HCT116 (cell line): ENCODE results near the gene IL19. TPM values are rescaled to one million over a fixed set of nuclear protein-coding genes. Genes with fewer than 3 reads are reported as not detected.

Experiments
- ATAC-seq: fragments of 200-7000 bp; cut with Tn5 transposase; 2 replicates; pipeline ENCODE4 v1.9.1; 2020; ENCODE audit warnings: mild to moderate bottlenecking, moderate library complexity
- BruUV-seq: library from RNA; stranded (reverse); fragments of 400-500 nt; replicated peaks from 2 replicates; lab custom pipeline; 2021; lab: Mats Ljungman, UMichigan
- CTCF ChIA-PET: fragments of 300-600 bp; sonication (Branson Sonifier 250); formaldehyde crosslinking; loops from one replicate; lab custom pipeline; 2021; ENCODE audit warnings: antibody characterized with exemption; lab: Charles Lee
- POLR2A ChIA-PET: fragments of 300-600, 350-600 bp; sonication (Branson Sonifier 250); formaldehyde crosslinking; loops from one replicate; lab custom pipeline; 2021; ENCODE audit warnings: antibody characterized with exemption; lab: Charles Lee
- RAD21 ChIA-PET, 2 experiments: fragments of 300-600 bp; sonication (Branson Sonifier 250); formaldehyde crosslinking; loops; one replicate each; lab custom pipeline; 2023; ENCODE audit warnings: low total read pairs in 2 of 2; ENCODE audit not compliant: uncharacterized antibody in 2 of 2, unreplicated experiment in 2 of 2, low non-redundant PET in 1 of 2; lab: Charles Lee
- DNase-seq: peaks from one replicate; pipeline ENCODE4 v3.0.0-alpha.2; 2010; ENCODE audit warnings: low read depth, low spot score
- H2AFZ ChIP-seq: fragments of 200-600 bp; shearing (Covaris generic), sonication (generic); 2 replicates; pipeline ENCODE4 v1.6.1; 2017; ENCODE audit warnings: low read depth, mixed run types, mixed read lengths, antibody characterized with exemption, low read length; ENCODE audit not compliant: poor library complexity, severe bottlenecking
- H3K27ac ChIP-seq: 2 replicates; pipeline ENCODE4 v1.5.1; 2012; ENCODE audit warnings: low read depth, low read length
- H3K27me3 ChIP-seq: fragments of 200-600 bp; sonication (generic); 2 replicates; pipeline ENCODE4 v1.6.1; 2016; ENCODE audit warnings: mixed run types, low read length, mixed read lengths; ENCODE audit not compliant: insufficient read depth
- H3K36me3 ChIP-seq, 2 experiments: fragments of 200-500 bp in 1 of 2; fragments of 200-600 bp in 1 of 2; sonication (Bioruptor generic) in 1 of 2; sonication (generic) in 1 of 2; 2 replicates each; pipeline versions ENCODE4 v1.5.1 to v1.6.1; 2014 to 2016; ENCODE audit warnings: low read length in 2 of 2, inconsistent platforms in 1 of 2, mixed read lengths in 1 of 2, mixed run types in 1 of 2; ENCODE audit not compliant: insufficient read depth in 2 of 2, control insufficient read depth in 1 of 2
- H3K4me1 ChIP-seq, 2 experiments: fragments of 200-600 bp in 1 of 2; sonication (generic) in 1 of 2; 2 replicates each; pipeline versions ENCODE4 v1.5.1 to v1.6.1; 2012 to 2017; ENCODE audit warnings: low read length in 2 of 2, inconsistent platforms in 1 of 2, mild to moderate bottlenecking in 1 of 2, mixed read lengths in 1 of 2, mixed run types in 1 of 2, moderate library complexity in 1 of 2; ENCODE audit not compliant: insufficient read depth in 2 of 2, control insufficient read depth in 1 of 2
- H3K4me2 ChIP-seq: fragments of 200-600 bp; sonication (generic); 2 replicates; pipeline ENCODE4 v1.6.1; 2017; ENCODE audit warnings: mixed run types, low read length, mixed read lengths
- H3K4me3 ChIP-seq, 2 experiments: fragments of 200-600 bp in 1 of 2; sonication (generic) in 1 of 2; replicated peaks in 1 of 2; 2 replicates each; pipeline ENCODE4 v1.5.1; 2011 to 2016; ENCODE audit warnings: low read length in 2 of 2, control low read depth in 1 of 2, low read depth in 1 of 2, mild to moderate bottlenecking in 1 of 2, mixed read lengths in 1 of 2, mixed run types in 1 of 2
- H3K79me2 ChIP-seq: fragments of 200-600 bp; sonication (generic); 2 replicates; pipeline ENCODE4 v1.6.1; 2017; ENCODE audit warnings: mild to moderate bottlenecking, mixed run types, low read length, moderate library complexity, mixed read lengths; ENCODE audit not compliant: insufficient read depth
- H3K9ac ChIP-seq: fragments of 200-600 bp; sonication (generic); 2 replicates; pipeline ENCODE4 v1.6.1; 2016; ENCODE audit warnings: low read length, mixed read lengths
- H3K9me2 ChIP-seq: fragments of 200-600 bp; sonication (generic), shearing (Covaris generic); 2 replicates; pipeline ENCODE4 v1.6.1; 2017; ENCODE audit warnings: mixed run types, mild to moderate bottlenecking, moderate library complexity; ENCODE audit not compliant: insufficient read depth
- H3K9me3 ChIP-seq, 2 experiments: fragments of 200-500 bp in 1 of 2; fragments of 200-600 bp in 1 of 2; sonication (Bioruptor generic) in 1 of 2; sonication (generic) in 1 of 2; 2 replicates each; pipeline ENCODE4 v1.6.1; 2014 to 2017; ENCODE audit warnings: low read length in 2 of 2, mixed read lengths in 2 of 2, inconsistent platforms in 1 of 2, low read depth in 1 of 2, mild to moderate bottlenecking in 1 of 2, mixed run types in 1 of 2, moderate library complexity in 1 of 2; ENCODE audit not compliant: control insufficient read depth in 1 of 2, insufficient read depth in 1 of 2
- H4K20me1 ChIP-seq: fragments of 200-600 bp; sonication (generic), shearing (Covaris generic); 2 replicates; pipeline ENCODE4 v1.6.1; 2017; ENCODE audit warnings: mixed run types, mild to moderate bottlenecking, moderate library complexity; ENCODE audit not compliant: insufficient read depth
- CBX3 ChIP-seq: IDR thresholded peaks from 2 replicates; pipeline ENCODE4 v1.6.1; 2012; ENCODE audit warnings: low read depth
- CEBPB ChIP-seq: IDR thresholded peaks from 2 replicates; pipeline ENCODE4 v1.6.1; 2012; ENCODE audit warnings: low read depth
- EGR1 ChIP-seq: IDR thresholded peaks from 2 replicates; pipeline ENCODE4 v1.6.1; 2012; ENCODE audit warnings: low read depth
- ELF1 ChIP-seq: IDR thresholded peaks from 2 replicates; pipeline ENCODE4 v1.6.1; 2012; ENCODE audit warnings: low read depth, borderline replicate concordance
- EZH2 ChIP-seq: fragments of 200-600 bp; sonication (generic); IDR thresholded peaks from 2 replicates; pipeline ENCODE4 v1.6.1; 2017; ENCODE audit warnings: antibody characterized with exemption, mixed run types
- EZH2phosphoT487 ChIP-seq: fragments of 200-600 bp; IDR thresholded peaks from 2 replicates; pipeline ENCODE4 v1.6.1; 2018; ENCODE audit warnings: antibody characterized with exemption, borderline replicate concordance
- FOSL1 ChIP-seq: IDR thresholded peaks from 2 replicates; pipeline ENCODE4 v1.6.1; 2012; ENCODE audit warnings: low read depth
- JUND ChIP-seq: IDR thresholded peaks from 2 replicates; pipeline ENCODE4 v1.6.1; 2012
- POLR2A ChIP-seq: IDR thresholded peaks from 2 replicates; pipeline ENCODE4 v1.7.0; 2011; ENCODE audit warnings: borderline replicate concordance; ENCODE audit not compliant: insufficient read depth, insufficient read length; ENCODE audit errors: extremely low read depth
- POLR2AphosphoS5 ChIP-seq: IDR thresholded peaks from 2 replicates; pipeline ENCODE4 v1.6.1; 2011; ENCODE audit warnings: mild to moderate bottlenecking, low read depth, low read length, moderate library complexity
- RAD21 ChIP-seq: IDR thresholded peaks from 2 replicates; pipeline ENCODE4 v1.6.1; 2012; ENCODE audit warnings: low read depth, mild to moderate bottlenecking
- SP1 ChIP-seq: IDR thresholded peaks from 2 replicates; pipeline ENCODE4 v1.6.1; 2012; ENCODE audit warnings: low read depth
- SRF ChIP-seq: IDR thresholded peaks from 2 replicates; pipeline ENCODE4 v1.6.1; 2012; ENCODE audit warnings: low read depth
- TCF7L2 ChIP-seq: IDR thresholded peaks from 2 replicates; pipeline ENCODE4 v1.7.0; 2011; ENCODE audit warnings: borderline replicate concordance, inconsistent platforms; ENCODE audit not compliant: insufficient read depth, insufficient read length; ENCODE audit errors: extremely low read depth
- YY1 ChIP-seq: IDR thresholded peaks from 2 replicates; pipeline ENCODE4 v1.6.1; 2011; ENCODE audit warnings: low read length, low read depth, moderate library complexity, mild to moderate bottlenecking; ENCODE audit not compliant: insufficient replicate concordance; ENCODE audit errors: extremely low read depth
- ZFX ChIP-seq: fragments of 450-650 bp; IDR thresholded peaks from 2 replicates; pipeline ENCODE4 v1.6.1; 2017
- ZNF274 ChIP-seq: fragments of 200-500 bp; sonication (Bioruptor generic); IDR thresholded peaks from 2 replicates; pipeline ENCODE4 v1.6.1; 2014; ENCODE audit warnings: mild to moderate bottlenecking, low read depth, low read length, inconsistent platforms
- intact Hi-C: fragments of 100-400 bp; cut with micrococcal nuclease; formaldehyde crosslinking; loops from 2 replicates; pipeline ENCODE4 v1.10.0; 2022
- total RNA-seq: library from RNA; stranded (reverse); gene quantifications from one replicate; pipeline ENCODE4 v1.2.1, GENCODE V29; 2021; ENCODE audit not compliant: unreplicated experiment
- TF ChIP-seq, protein P1 (sequence below): IDR thresholded peaks from 2 replicates; pipeline ENCODE4 v1.6.1; 2012; ENCODE audit warnings: low read depth
- TF ChIP-seq, protein P2 (sequence below): IDR thresholded peaks from 2 replicates; pipeline ENCODE4 v1.6.1; 2011; ENCODE audit warnings: mild to moderate bottlenecking, low read length, moderate library complexity; ENCODE audit not compliant: insufficient replicate concordance; ENCODE audit errors: extremely low read depth
- TF ChIP-seq, protein P3 (sequence below): IDR thresholded peaks from 2 replicates; pipeline ENCODE4 v1.6.1; 2012

The IL19 gene
- total RNA-seq, 1 experiment from 2014 or later: not detected

DNA sequence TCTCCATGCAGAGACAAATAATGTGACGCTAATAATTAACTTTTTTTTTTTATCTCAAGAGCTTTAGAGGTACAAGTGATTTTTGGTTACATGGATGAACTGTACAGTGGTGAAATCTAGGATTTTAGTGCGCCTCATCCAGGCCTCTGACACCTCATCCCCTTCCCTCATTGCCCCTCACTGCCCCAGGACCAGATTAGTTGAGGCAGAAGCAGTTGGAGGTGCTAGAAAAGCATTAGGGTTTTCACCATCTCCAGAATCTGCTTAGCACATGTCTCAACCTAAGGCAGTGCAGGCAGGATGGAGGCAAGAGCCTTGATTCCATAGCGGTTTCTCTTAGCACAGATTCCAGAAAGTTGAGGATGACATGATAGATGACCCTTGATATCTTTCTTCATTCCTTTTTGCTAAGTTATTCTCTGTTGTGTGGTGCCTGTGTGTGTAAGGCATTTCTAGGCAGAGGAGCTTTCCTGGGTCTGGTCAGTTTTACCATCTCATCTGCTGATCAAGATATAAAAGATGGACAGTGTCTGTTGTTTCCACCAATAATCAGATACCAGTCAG lies 18.0 kb downstream of the IL19 start:
- POLR2A ChIA-PET: no interaction called here
- Histone ChIP-seq H2AFZ (no peak overlapping the region), H3K4me3 (no peak overlapping the region), H3K9me2 (no peaks in the 10 kb centered on the region), H3K9me3 (no peaks in the 10 kb centered on the region), H3K79me2 (no peaks in the 10 kb centered on the region), H3K4me1 (no peaks in the 10 kb centered on the region), H3K36me3 (no peaks in the 10 kb centered on the region), H3K4me2 (no peak overlapping the region), H3K27ac (no peak overlapping the region), H3K27me3 (peaks cover 11% of the 10 kb centered on the region; the same call in 1 of the 2 replicates), H3K9ac (no peak overlapping the region), H4K20me1 (no peaks in the 10 kb centered on the region)
- no peak for DNase-seq
- CTCF ChIA-PET: no interaction called here
- intact Hi-C loops: no loop called here
- RAD21 ChIA-PET: no interaction called here
- BruUV-seq: no TSS peak
- TF ChIP-seq, protein P1, sequence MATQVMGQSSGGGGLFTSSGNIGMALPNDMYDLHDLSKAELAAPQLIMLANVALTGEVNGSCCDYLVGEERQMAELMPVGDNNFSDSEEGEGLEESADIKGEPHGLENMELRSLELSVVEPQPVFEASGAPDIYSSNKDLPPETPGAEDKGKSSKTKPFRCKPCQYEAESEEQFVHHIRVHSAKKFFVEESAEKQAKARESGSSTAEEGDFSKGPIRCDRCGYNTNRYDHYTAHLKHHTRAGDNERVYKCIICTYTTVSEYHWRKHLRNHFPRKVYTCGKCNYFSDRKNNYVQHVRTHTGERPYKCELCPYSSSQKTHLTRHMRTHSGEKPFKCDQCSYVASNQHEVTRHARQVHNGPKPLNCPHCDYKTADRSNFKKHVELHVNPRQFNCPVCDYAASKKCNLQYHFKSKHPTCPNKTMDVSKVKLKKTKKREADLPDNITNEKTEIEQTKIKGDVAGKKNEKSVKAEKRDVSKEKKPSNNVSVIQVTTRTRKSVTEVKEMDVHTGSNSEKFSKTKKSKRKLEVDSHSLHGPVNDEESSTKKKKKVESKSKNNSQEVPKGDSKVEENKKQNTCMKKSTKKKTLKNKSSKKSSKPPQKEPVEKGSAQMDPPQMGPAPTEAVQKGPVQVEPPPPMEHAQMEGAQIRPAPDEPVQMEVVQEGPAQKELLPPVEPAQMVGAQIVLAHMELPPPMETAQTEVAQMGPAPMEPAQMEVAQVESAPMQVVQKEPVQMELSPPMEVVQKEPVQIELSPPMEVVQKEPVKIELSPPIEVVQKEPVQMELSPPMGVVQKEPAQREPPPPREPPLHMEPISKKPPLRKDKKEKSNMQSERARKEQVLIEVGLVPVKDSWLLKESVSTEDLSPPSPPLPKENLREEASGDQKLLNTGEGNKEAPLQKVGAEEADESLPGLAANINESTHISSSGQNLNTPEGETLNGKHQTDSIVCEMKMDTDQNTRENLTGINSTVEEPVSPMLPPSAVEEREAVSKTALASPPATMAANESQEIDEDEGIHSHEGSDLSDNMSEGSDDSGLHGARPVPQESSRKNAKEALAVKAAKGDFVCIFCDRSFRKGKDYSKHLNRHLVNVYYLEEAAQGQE: no peak
- TF ChIP-seq SP1 (no peak), TCF7L2 (no peak), CEBPB (no peak), EGR1 (no peak), CBX3 (no peak), ZFX (no peak), RAD21 (no peak), POLR2AphosphoS5 (no peak), JUND (no peak), ZNF274 (no peak), EZH2 (no peak), ELF1 (no peak), FOSL1 (no peak), SRF (no peak), YY1 (no peak), EZH2phosphoT487 (no peak), POLR2A (no peak)
- TF ChIP-seq, protein P2, sequence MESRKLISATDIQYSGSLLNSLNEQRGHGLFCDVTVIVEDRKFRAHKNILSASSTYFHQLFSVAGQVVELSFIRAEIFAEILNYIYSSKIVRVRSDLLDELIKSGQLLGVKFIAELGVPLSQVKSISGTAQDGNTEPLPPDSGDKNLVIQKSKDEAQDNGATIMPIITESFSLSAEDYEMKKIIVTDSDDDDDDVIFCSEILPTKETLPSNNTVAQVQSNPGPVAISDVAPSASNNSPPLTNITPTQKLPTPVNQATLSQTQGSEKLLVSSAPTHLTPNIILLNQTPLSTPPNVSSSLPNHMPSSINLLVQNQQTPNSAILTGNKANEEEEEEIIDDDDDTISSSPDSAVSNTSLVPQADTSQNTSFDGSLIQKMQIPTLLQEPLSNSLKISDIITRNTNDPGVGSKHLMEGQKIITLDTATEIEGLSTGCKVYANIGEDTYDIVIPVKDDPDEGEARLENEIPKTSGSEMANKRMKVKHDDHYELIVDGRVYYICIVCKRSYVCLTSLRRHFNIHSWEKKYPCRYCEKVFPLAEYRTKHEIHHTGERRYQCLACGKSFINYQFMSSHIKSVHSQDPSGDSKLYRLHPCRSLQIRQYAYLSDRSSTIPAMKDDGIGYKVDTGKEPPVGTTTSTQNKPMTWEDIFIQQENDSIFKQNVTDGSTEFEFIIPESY: no peak
- TF ChIP-seq, protein P3, sequence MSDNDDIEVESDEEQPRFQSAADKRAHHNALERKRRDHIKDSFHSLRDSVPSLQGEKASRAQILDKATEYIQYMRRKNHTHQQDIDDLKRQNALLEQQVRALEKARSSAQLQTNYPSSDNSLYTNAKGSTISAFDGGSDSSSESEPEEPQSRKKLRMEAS: no peak
- no peak for ATAC-seq
